Putamen (tissue), 1 donor: ENCODE results near the gene SLC25A25.
"Not testable (repeated sequence)": the region's sequence is repeated elsewhere in the genome, so short reads cannot be mapped to it uniquely, and the experiment has no call there.

Source experiments
- DNase-seq: peaks from one replicate; pipeline ENCODE4 v3.0.0-alpha.2; 2016; ENCODE audit warnings: low spot score

SLC25A25 gene

GRCh38 chr9:128067645-128068385, at the start of gene SLC25A25:
TSS of gene SLC25A25 (plus strand) at chr9:128068232. CDS start at chr9:128068320, 88 bp downstream.
- peak; percentile 99 for DNase-seq

GRCh38 chr9:128020692-128021091, 47.3 kb upstream of the SLC25A25 start:
- no peak for DNase-seq

GRCh38 chr9:128021098-128021497, 46.9 kb upstream of the SLC25A25 start:
- DNase-seq, result no peak

DNA sequence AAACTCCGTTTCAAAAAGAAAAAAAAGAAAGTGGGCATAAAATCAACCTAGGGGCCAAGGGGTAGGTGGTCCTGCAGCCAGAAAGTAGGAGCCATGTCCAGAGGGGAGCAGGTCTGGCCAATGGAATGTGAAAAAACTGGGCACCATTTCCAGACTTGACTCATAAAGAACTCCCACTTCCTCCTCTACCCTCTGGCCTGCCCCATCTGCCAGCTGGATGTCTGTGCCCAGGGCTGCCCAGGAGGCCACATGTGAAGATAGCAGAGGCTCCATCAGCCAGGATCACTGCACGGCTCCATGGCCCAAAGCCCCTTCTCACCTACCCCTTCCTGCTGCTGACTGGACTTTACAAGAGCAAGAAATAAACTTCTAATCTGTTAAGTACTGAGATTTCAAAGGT, 45.1 kb upstream of the SLC25A25 start:
- DNase-seq, result no peak

DNA sequence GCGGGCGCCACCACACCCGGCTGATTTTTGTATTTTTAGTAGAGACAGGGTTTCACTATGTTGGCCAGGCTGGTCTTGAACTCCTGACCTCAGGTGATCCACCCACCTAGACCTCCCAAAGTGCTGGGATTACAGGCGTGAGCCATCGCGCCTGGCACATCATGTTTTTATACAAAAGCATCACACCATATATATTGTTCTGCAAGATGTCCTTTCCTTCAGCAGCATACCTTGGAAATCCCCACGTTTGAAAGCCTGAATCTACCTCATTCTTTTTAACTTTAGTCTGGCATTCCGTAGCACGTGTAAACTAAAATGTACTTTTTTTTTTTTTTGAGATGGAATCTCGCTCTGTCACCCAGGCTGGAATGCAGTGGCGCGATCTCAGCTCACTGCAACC, 44.4 kb upstream of the SLC25A25 start:
- not testable (repeated sequence) for DNase-seq

GRCh38 chr9:128024761-128025308, 43.2 kb upstream of the SLC25A25 start:
- DNase-seq, result no peak

GRCh38 chr9:128025736-128026135, 42.3 kb upstream of the SLC25A25 start:
- DNase-seq, result no peak

DNA sequence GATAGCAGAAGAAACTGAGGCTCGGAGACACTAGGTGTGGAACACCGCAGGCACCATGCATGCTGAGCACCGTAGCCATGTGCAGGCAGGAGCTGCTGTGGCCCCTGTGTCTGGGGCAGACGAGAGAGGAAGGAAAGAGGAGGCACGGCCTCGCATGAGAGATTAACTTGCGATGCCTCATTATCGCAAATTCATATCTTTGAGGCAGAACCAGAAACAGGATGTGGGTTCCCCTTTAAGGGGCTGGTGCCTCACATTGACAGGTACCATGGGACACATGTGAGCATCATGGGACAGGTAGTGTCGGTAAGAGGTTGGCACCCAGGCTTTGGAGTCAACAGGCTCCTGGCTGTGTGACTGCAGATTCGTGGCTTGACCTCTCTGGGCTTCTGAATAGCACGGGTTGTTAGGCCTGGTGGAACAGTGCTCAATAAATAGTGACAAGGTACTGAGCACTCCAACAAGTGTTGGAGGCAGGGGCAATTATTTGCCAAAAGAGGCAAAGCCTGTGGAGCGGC, 41.7 kb upstream of the SLC25A25 start:
- no peak for DNase-seq

GRCh38 chr9:128026773-128027541, 41.1 kb upstream of the SLC25A25 start:
- no peak for DNase-seq

GRCh38 chr9:128027705-128028104, 40.3 kb upstream of the SLC25A25 start:
- no peak for DNase-seq

- DNase-seq, result no peak
Measured at GRCh38 chr9:128033609-128034008, 34.4 kb upstream of the SLC25A25 start.

- peak; percentile 80 for DNase-seq
Measured at GRCh38 chr9:128034821-128035652, 33.0 kb upstream of the SLC25A25 start.

DNA sequence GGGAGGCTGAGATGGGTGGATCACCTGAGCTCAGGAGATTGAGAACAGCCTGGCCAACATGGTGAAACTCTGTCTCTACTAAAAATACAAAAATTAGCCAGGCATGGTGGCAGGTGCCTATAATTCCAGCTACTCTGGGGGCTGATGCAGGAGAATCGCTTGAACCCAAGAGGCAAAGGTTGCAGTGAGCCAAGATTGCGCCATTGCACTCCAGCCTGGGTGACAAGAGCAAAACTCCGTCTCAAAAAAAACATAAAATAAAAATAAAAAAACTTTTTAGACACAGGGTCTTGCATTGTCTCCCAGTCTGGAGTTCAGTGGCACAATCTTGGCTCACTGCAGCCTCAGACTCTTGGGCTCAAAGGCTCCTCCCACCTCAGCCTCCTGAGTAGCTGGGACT, 31.5 kb upstream of the SLC25A25 start:
- DNase-seq, result not testable (repeated sequence)

- DNase-seq, result not testable (repeated sequence)
Measured at GRCh38 chr9:128040783-128041182, 27.2 kb upstream of the SLC25A25 start.

DNA sequence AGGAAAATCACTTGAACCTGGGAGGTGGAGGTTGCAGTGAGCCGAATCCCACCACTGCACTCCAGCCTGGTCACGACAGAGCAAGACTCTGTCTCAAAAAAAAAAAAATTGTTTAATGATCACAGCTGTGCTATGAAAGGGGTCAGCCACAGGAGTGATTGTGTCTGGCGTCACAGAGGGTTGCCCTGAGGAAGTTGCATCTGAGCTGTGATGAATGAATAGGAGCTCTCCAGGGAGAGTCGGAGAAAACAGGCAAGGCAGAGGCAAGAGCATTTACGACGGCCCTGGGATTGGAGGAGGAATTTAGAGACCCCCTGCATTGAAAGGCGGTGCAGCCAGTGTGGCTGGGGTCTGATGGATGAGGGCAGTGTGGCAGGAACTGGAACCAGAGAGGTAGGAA, 26.0 kb upstream of the SLC25A25 start:
- no peak for DNase-seq

DNA sequence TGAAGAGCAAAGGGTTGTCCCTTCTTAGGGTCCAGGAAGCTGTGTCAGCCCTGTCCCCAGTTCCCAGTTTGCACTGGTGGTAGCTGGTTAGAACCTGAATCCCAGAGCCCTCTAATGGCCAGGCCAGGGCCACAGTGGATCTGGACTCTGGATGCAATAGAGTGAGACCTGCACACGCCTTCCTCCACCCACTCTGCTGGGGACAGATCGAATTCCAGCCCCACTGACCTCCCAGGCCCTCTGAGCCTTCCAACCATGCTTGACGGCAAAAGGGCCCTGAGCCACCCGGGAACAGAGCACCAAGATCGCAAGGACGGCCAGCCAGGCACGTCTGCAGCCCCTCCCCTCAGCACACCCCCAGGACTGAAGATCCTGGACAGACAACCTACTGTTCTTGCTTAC, 24.6 kb upstream of the SLC25A25 start:
- no peak for DNase-seq

- not testable (repeated sequence) for DNase-seq
Measured at GRCh38 chr9:128045409-128045808, 22.6 kb upstream of the SLC25A25 start.

DNA sequence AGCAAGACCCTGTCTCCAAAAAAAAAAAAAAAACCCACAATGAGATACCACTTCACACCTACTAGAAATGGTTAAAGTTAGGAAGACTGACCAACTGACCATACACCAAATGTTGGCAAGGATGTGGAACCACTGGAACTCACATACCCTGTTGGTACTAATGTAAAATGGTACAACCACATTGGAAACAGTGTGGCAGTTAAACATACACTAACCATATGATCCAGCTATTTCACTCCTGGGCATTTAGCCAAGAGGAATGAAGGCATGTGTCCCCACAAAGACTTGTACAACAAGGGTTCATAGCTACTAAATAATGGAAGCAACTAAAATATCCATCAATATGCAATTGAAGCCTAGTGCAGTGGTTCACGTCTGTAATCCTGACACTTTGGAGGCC, 22.2 kb upstream of the SLC25A25 start:
- DNase-seq, result no peak

- no peak for DNase-seq
Measured at GRCh38 chr9:128047231-128047630, 20.8 kb upstream of the SLC25A25 start.

GRCh38 chr9:128048663-128049062, 19.4 kb upstream of the SLC25A25 start:
- DNase-seq, result no peak

DNA sequence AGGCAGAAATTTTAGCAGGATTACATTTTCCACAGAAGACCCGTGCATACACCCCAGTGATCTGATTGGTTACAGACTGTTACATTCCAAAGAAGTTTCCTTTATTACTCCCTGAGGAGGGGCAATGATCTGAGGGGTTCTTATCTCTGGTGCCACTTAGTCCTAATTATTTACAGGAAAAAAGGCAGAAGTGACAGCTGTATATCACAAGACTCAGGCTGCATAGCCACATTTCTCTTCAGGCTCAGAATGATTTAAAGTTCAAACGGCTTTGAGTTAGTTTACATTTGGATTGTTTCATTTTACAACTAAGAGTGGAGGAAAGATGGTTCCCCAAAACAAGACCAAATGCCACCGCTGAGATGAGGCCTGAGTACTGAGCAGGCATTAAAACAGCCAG, 18.2 kb upstream of the SLC25A25 start:
- DNase-seq, result no peak
